GM12864 (cell line): ENCODE data around the gene LZTFL1.

Experiments
- DNase-seq: peaks from one replicate; pipeline ENCODE4 v3.0.0-alpha.2; 2011; ENCODE audit warnings: low read depth
- H3K4me3 ChIP-seq: 2 replicates; pipeline ENCODE4 v1.5.1; 2011; ENCODE audit warnings: mild to moderate bottlenecking, low read depth, low read length, control low read depth
- TF ChIP-seq, protein P1 (sequence below): IDR thresholded peaks from 2 replicates; pipeline ENCODE4 v1.5.1; 2011; ENCODE audit warnings: low read depth, mild to moderate bottlenecking, moderate library complexity, low read length, control low read depth, inconsistent platforms; ENCODE audit errors: missing control alignments

Gene LZTFL1

DNA sequence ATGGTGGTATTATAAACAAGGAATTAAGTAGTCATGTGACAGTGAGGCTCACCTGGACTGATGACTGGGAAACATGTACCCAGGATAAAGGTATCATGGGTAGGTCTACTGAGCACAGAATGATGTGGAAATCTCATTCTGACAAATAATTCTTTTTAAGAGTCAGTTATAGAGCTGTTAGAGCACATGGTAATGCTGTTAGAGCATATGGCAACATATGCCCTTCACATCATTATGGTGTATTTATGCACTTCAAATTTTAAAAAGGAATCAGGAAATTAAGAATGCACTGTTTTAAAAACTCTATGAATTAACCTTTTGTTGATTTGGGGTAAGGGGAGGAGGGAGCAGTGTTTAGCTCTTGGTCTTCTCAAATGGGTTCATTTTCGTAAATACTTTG is 47.3 kb downstream of the LZTFL1 start:
- no peak overlapping the region for H3K4me3 ChIP-seq
- DNase-seq = no peak
- TF ChIP-seq, protein P1, sequence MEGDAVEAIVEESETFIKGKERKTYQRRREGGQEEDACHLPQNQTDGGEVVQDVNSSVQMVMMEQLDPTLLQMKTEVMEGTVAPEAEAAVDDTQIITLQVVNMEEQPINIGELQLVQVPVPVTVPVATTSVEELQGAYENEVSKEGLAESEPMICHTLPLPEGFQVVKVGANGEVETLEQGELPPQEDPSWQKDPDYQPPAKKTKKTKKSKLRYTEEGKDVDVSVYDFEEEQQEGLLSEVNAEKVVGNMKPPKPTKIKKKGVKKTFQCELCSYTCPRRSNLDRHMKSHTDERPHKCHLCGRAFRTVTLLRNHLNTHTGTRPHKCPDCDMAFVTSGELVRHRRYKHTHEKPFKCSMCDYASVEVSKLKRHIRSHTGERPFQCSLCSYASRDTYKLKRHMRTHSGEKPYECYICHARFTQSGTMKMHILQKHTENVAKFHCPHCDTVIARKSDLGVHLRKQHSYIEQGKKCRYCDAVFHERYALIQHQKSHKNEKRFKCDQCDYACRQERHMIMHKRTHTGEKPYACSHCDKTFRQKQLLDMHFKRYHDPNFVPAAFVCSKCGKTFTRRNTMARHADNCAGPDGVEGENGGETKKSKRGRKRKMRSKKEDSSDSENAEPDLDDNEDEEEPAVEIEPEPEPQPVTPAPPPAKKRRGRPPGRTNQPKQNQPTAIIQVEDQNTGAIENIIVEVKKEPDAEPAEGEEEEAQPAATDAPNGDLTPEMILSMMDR = no peak

DNA sequence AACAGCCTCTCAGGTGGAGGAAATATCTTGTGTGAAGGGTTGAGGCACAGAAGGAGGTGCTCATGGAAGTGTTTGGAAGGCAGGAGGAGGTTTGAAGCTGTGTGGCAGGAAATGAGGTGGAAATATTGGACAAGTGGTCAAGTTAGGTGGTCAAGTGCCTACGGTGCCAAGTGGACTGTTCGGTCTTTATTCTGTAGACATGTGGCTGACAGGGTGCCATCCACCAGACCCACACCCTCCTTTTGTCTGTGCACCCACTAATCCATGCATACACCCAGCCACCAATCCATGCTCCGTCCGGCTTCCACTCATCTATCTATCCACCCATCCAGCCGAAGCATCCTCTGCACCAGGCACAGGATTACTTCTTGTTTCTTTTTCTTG is 47.8 kb downstream of the LZTFL1 start:
- H3K4me3 ChIP-seq = no peak overlapping the region
- DNase-seq = no peak
- TF ChIP-seq, protein P1 = no peak

GRCh38 chr3:45793482-45794176 is 48.3 kb downstream of the LZTFL1 start:
- DNase-seq = no peak
- TF ChIP-seq, protein P1 = no peak
- no peak overlapping the region for H3K4me3 ChIP-seq

DNA sequence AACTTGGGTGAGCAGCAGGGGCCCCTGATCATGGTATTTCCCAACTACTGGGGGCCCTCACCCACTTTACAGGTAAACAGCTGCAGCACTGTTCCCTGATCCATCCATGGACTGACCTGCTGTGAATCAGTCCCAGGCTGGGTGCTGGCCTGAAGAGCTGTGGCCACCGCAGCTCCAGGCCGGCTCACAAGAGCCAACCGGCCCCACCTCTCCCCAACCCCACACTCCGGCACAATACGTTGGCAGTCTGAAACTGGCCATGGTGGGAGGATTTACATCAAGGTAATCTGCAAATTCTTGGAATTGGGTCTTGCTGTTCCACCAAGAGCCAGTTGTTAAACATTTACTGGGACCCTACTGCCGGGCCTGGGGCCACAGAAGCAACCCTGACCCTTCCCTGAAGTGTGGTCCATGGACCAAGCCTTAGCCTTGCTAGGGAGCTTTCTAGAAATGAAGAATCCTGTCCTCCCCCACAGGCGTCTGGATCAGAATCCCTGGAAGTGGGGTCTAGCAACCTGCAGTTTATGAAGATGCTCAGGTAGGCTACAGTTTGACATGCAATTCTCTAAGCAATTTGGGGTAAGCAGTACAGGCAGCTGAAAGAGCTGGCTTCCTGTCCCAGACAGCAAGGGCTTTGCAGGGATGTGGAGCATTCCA is 49.3 kb downstream of the LZTFL1 start:
- no peak overlapping the region for H3K4me3 ChIP-seq
- DNase-seq = no peak
- TF ChIP-seq, protein P1 = no peak

DNA sequence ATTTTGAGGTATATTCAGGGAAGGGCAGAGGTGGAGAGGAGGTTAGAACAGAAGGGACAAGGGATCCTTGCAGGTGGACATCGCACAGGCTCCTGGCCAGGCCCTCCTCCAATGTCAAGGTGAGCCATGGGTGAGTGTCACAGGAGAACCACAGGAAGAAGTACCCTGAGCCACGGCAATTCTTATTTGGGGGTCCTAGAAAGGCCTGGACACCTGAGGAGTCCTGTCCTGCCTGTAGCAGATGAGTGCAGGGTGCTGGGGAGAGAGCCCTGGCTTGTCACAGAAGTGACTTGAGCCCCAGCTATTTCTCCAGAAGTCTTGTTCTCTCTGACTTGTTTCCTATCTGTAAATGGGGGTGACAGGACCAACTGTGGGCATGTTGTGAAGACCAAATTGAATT is 49.9 kb downstream of the LZTFL1 start:
- no peak for DNase-seq
- no peak overlapping the region for H3K4me3 ChIP-seq
- TF ChIP-seq, protein P1 = no peak

DNA sequence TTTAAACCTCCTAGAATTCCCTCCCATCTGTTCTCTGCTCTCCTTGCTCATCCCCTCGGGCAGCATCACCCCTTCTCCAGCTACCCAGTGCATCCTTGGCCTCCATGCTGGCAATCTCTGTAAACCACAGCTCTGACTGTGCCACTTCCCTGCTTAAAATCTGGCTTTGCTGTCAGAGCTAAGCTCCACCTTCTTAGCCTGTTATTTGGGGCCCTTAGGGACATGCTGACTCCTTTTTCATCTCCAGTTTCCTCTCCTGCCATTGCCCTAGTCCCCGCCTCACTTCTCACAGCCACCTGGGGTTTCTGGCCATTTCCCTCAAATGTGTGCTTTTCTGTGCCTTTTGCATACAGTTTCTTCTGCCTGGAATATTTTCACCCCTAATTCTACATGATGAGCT is 51.3 kb downstream of the LZTFL1 start:
- no peak for DNase-seq
- TF ChIP-seq, protein P1 = no peak
- no peak overlapping the region for H3K4me3 ChIP-seq
